HepG2 (cell line): ENCODE data around the gene PSMD5. TPM values are rescaled to one million over a fixed set of nuclear protein-coding genes. Genes with fewer than 3 reads are reported as not detected.

Experiments
- ATAC-seq: fragments of 200-7000 bp; cut with Tn5 transposase; 3 replicates; pipeline ENCODE4 v1.9.1; 2020; ENCODE audit warnings: mild to moderate bottlenecking, moderate library complexity
- BruUV-seq: library from RNA; stranded (reverse); fragments of 400-500 nt; replicated peaks from 2 replicates; lab custom pipeline; 2021; lab: Mats Ljungman, UMichigan
- CTCF ChIA-PET: fragments of 300-600 bp; formaldehyde crosslinking; extraction: SDS; loops from one replicate; lab custom pipeline; 2021; ENCODE audit warnings: low total read pairs, inconsistent platforms, low intra/inter-chr PET ratio; lab: Yijun Ruan, JAX
- POLR2A ChIA-PET: fragments of 350-600 bp; sonication (Branson Sonifier 250); formaldehyde crosslinking; loops from one replicate; lab custom pipeline; 2020; ENCODE audit warnings: antibody characterized with exemption, inconsistent platforms; lab: Yijun Ruan, JAX
- DNase-seq: peaks from one replicate; pipeline ENCODE4 v3.0.0-alpha.2; 2015; ENCODE audit warnings: low spot score
- FAIRE-seq: peaks from 3 replicates; lab custom pipeline; 2011; peaks lifted over from hg19 to GRCh38; lab: Jason Lieb, UNC
- H2AFZ ChIP-seq: one replicate; pipeline ENCODE4 v1.6.1; 2011; ENCODE audit warnings: low read length, inconsistent platforms
- H3K27ac ChIP-seq: fragments of 300-600 bp; 3 replicates; pipeline ENCODE4 v1.8.0; 2011; ENCODE audit warnings: mixed run types, mild to moderate bottlenecking, mixed read lengths, low read length, inconsistent platforms; ENCODE audit not compliant: insufficient read depth; ENCODE audit errors: extremely low read length
- H3K27me3 ChIP-seq, 2 experiments: fragments of 200-600 bp in 1 of 2; 2 replicates in 1 of 2; 3 replicates in 1 of 2; pipeline versions ENCODE4 v1.6.0 to v1.8.0; 2011; ENCODE audit warnings: low read length in 2 of 2, mild to moderate bottlenecking in 2 of 2, moderate library complexity in 2 of 2, inconsistent platforms in 1 of 2; ENCODE audit not compliant: insufficient read depth in 2 of 2, control insufficient read depth in 1 of 2
- H3K36me3 ChIP-seq, 2 experiments: fragments of 200-600 bp in 1 of 2; replicated peaks in 1 of 2; 2 replicates in 1 of 2; 3 replicates in 1 of 2; pipeline versions ENCODE4 v1.5.1 to v1.8.0; 2011; ENCODE audit warnings: low read length in 2 of 2, inconsistent platforms in 1 of 2; ENCODE audit not compliant: insufficient read depth in 2 of 2, control insufficient read depth in 1 of 2
- H3K4me1 ChIP-seq: 2 replicates; pipeline ENCODE4 v1.5.1; 2012; ENCODE audit warnings: low read length, inconsistent platforms; ENCODE audit not compliant: insufficient read depth
- H3K4me2 ChIP-seq: 2 replicates; pipeline ENCODE4 v1.6.0; 2011; ENCODE audit warnings: low read depth, low read length, inconsistent platforms
- H3K4me3 ChIP-seq, 3 experiments: fragments of 200-600 bp in 1 of 3; sonication (generic), shearing (Covaris generic) in 1 of 3; replicated peaks in 1 of 3; 2 replicates each; pipeline ENCODE4 v1.5.1; 2011 to 2016; ENCODE audit warnings: low read length in 3 of 3, inconsistent platforms in 2 of 3, low read depth in 2 of 3, mild to moderate bottlenecking in 2 of 3, control low read depth in 1 of 3, mixed read lengths in 1 of 3; ENCODE audit not compliant: insufficient read depth in 1 of 3
- H3K79me2 ChIP-seq: one replicate; pipeline ENCODE4 v1.6.1; 2011; ENCODE audit warnings: low read length, inconsistent platforms; ENCODE audit not compliant: insufficient read depth
- H3K9ac ChIP-seq: 2 replicates; pipeline ENCODE4 v1.6.0; 2011; ENCODE audit warnings: mild to moderate bottlenecking, low read depth, low read length, inconsistent platforms; ENCODE audit not compliant: insufficient read depth
- H3K9me3 ChIP-seq: 2 replicates; pipeline ENCODE4 v1.5.1; 2012; ENCODE audit warnings: mild to moderate bottlenecking, low read length
- H4K20me1 ChIP-seq: 2 replicates; pipeline ENCODE4 v1.6.0; 2011; ENCODE audit warnings: inconsistent platforms, mild to moderate bottlenecking, low read length, moderate library complexity; ENCODE audit not compliant: insufficient read depth
- JUND ChIP-seq: sonication (generic); formaldehyde crosslinking; IDR thresholded peaks from 2 replicates; pipeline ENCODE4 v1.8.0; 2022; ENCODE audit warnings: mild to moderate bottlenecking, missing genetic modification reagents
- MBD4 ChIP-seq: IDR thresholded peaks from 2 replicates; pipeline ENCODE4 v1.6.1; 2012; ENCODE audit warnings: low read length, inconsistent platforms, borderline replicate concordance
- RELA ChIP-seq: sonication (generic); formaldehyde crosslinking; IDR thresholded peaks from 2 replicates; pipeline ENCODE4 v1.4.0; 2020; ENCODE audit warnings: missing genetic modification reagents
- RXRA ChIP-seq: sonication (generic); formaldehyde crosslinking; IDR thresholded peaks from 2 replicates; pipeline ENCODE4 v1.5.1; 2020; ENCODE audit warnings: missing genetic modification reagents
- SOX5 ChIP-seq: IDR thresholded peaks from 2 replicates; pipeline ENCODE4 v1.6.1; 2016; ENCODE audit warnings: borderline replicate concordance
- SSRP1 ChIP-seq: IDR thresholded peaks from 2 replicates; pipeline ENCODE4 v1.6.1; 2016; ENCODE audit warnings: control low read depth
- ZBTB1 ChIP-seq: sonication (generic); formaldehyde crosslinking; IDR thresholded peaks from 2 replicates; pipeline ENCODE4 v1.4.0; 2020; ENCODE audit warnings: missing genetic modification reagents, borderline replicate concordance
- ZBTB20 ChIP-seq: sonication (generic); formaldehyde crosslinking; IDR thresholded peaks from 2 replicates; pipeline ENCODE4 v1.8.1; 2023; ENCODE audit warnings: missing genetic modification reagents, low read depth, mild to moderate bottlenecking, borderline replicate concordance
- ZNF713 ChIP-seq: sonication (generic); formaldehyde crosslinking; IDR thresholded peaks from 2 replicates; pipeline ENCODE4 v1.4.0; 2020; ENCODE audit warnings: mild to moderate bottlenecking, missing genetic modification reagents
- WGBS: methylation state at CpG from one replicate; pipeline ENCODE4 v1.1.6; 2017; ENCODE audit warnings: low lambda C conversion rate; 5-methylcytosine and 5-hydroxymethylcytosine counted together
- in situ Hi-C: cut with HindIII; loops from 2 replicates; pipeline ENCODE4 v1.10.0; 2017; ENCODE audit warnings: low pct_unique_long_range_greater_than_20kb; ENCODE audit not compliant: extremely low pct_ligation_motif_present
- intact Hi-C: fragments of 100-400 bp; cut with micrococcal nuclease; formaldehyde crosslinking; loops from one replicate; pipeline ENCODE4 v1.10.0; 2022; ENCODE audit not compliant: unreplicated experiment
- polyA plus RNA-seq, 8 experiments: library from polyadenylated mRNA; depleted of rRNA in 3 of 8; stranded (reverse) in 7 of 8; unstranded in 1 of 8; fragments of >200 nt; fragmentation: Illumina TruSeq in 4 of 8; extraction: Trizol in 4 of 8; gene quantifications; 2 replicates each; pipeline versions ENCODE4 v1.2.1 to v1.2.3, GENCODE V29; 2011 to 2016; ENCODE audit warnings: low read depth in 4 of 8, missing spikeins in 1 of 8, mixed read lengths in 1 of 8; ENCODE audit not compliant: insufficient read depth in 1 of 8
- total RNA-seq, 5 experiments: library from RNA; depleted of rRNA; stranded (reverse); fragments of >200 nt; fragmentation: Illumina TruSeq; extraction: Trizol; gene quantifications; 2 replicates each; pipeline ENCODE4 v1.2.3, GENCODE V29; 2016; ENCODE audit warnings: low read depth in 1 of 5
- TF ChIP-seq, protein P1 (sequence below): sonication (generic); formaldehyde crosslinking; IDR thresholded peaks from 2 replicates; pipeline ENCODE4 v1.4.0; 2020; ENCODE audit warnings: mild to moderate bottlenecking, low read depth, missing genetic modification reagents
- TF ChIP-seq, protein P2 (sequence below): sonication (generic); formaldehyde crosslinking; IDR thresholded peaks from 2 replicates; pipeline ENCODE4 v1.8.0; 2022; ENCODE audit warnings: mild to moderate bottlenecking, missing genetic modification reagents, borderline replicate concordance
- TF ChIP-seq, protein P3 (sequence below): sonication (generic); formaldehyde crosslinking; IDR thresholded peaks from 2 replicates; pipeline ENCODE4 v1.4.0; 2020; ENCODE audit warnings: low read depth, missing genetic modification reagents

PSMD5 gene
- total and polyA plus RNA-seq, 2 of the 13 experiments (the other 11 are each of a cell fraction or from before 2014, with no cell fraction given): 12.7 to 18.1 TPM

DNA sequence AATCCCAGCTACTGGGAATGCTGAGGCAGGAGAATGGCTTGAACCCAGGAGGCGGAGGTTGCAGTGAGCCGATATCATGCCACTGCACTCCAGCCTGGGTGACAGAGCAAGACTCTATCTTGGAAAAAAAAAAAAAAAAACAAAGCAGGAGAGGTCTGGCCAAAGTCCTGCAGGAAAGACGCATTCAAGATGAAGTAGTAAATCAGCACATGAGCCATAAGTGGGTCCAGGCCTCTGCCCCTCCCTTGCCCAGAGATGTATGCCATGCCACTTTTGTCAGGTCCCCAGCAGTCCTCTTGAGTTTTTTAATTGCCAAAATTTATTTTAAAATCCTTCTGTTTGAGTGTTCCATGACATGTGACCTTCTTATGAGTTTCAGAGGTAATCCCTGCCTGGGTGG, 42.7 kb upstream of the PSMD5 start:
- CTCF ChIA-PET: no interaction called here
- WGBS: 55% methylated on average over 3 of the region's 3 CpGs
- H3K79me2 ChIP-seq: no peaks in the 10 kb centered on the region

More for the DNA sequence above, 42.7 kb upstream of the PSMD5 start:
- no peak for TF ChIP-seq ZNF713 (CRISPR knock-in tag)
- TF ChIP-seq RELA: no peak
- TF ChIP-seq SSRP1: no peak
- TF ChIP-seq, protein P1, sequence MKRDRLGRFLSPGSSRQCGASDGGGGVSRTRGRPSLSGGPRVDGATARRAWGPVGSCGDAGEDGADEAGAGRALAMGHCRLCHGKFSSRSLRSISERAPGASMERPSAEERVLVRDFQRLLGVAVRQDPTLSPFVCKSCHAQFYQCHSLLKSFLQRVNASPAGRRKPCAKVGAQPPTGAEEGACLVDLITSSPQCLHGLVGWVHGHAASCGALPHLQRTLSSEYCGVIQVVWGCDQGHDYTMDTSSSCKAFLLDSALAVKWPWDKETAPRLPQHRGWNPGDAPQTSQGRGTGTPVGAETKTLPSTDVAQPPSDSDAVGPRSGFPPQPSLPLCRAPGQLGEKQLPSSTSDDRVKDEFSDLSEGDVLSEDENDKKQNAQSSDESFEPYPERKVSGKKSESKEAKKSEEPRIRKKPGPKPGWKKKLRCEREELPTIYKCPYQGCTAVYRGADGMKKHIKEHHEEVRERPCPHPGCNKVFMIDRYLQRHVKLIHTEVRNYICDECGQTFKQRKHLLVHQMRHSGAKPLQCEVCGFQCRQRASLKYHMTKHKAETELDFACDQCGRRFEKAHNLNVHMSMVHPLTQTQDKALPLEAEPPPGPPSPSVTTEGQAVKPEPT (CRISPR knock-in tag): no peak
- TF ChIP-seq SOX5 (CRISPR knock-in tag): no peak
- TF ChIP-seq MBD4: no peak
- TF ChIP-seq JUND: no peak
- TF ChIP-seq RXRA (CRISPR knock-in tag): no peak
- no peak for TF ChIP-seq ZBTB20 (CRISPR knock-in tag)
- no peak for TF ChIP-seq ZBTB1 (CRISPR knock-in tag)
- TF ChIP-seq, protein P2, sequence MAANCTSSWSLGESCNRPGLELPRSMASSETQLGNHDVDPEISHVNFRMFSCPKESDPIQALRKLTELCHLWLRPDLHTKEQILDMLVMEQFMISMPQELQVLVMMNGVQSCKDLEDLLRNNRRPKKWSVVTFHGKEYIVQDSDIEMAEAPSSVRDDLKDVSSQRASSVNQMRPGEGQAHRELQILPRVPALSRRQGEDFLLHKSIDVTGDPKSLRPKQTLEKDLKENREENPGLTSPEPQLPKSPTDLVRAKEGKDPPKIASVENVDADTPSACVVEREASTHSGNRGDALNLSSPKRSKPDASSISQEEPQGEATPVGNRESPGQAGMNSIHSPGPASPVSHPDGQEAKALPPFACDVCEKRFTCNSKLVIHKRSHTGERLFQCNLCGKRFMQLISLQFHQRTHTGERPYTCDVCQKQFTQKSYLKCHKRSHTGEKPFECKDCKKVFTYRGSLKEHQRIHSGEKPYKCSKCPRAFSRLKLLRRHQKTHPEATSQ (CRISPR knock-in tag): no peak
- TF ChIP-seq, protein P3, sequence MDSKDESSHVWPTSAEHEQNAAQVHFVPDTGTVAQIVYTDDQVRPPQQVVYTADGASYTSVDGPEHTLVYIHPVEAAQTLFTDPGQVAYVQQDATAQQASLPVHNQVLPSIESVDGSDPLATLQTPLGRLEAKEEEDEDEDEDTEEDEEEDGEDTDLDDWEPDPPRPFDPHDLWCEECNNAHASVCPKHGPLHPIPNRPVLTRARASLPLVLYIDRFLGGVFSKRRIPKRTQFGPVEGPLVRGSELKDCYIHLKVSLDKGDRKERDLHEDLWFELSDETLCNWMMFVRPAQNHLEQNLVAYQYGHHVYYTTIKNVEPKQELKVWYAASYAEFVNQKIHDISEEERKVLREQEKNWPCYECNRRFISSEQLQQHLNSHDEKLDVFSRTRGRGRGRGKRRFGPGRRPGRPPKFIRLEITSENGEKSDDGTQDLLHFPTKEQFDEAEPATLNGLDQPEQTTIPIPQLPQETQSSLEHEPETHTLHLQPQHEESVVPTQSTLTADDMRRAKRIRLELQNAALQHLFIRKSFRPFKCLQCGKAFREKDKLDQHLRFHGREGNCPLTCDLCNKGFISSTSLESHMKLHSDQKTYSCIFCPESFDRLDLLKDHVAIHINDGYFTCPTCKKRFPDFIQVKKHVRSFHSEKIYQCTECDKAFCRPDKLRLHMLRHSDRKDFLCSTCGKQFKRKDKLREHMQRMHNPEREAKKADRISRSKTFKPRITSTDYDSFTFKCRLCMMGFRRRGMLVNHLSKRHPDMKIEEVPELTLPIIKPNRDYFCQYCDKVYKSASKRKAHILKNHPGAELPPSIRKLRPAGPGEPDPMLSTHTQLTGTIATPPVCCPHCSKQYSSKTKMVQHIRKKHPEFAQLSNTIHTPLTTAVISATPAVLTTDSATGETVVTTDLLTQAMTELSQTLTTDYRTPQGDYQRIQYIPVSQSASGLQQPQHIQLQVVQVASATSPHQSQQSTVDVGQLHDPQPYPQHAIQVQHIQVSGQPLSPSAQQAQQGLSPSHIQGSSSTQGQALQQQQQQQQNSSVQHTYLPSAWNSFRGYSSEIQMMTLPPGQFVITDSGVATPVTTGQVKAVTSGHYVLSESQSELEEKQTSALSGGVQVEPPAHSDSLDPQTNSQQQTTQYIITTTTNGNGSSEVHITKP (CRISPR knock-in tag): no peak
- POLR2A ChIA-PET: interaction anchor here (0.5 kb wide), 1 partner anchor 10 kb away, joined by 3 read pairs; no protein-coding TSS in a partner anchor
- FAIRE-seq (no peak), DNase-seq (no peak), ATAC-seq (no peak)
- Histone ChIP-seq H4K20me1 (no peaks in the 10 kb centered on the region), H3K36me3 (no peaks in the 10 kb centered on the region), H3K27me3 (no peaks in the 10 kb centered on the region), H3K27ac (no peak overlapping the region), H3K4me1 (peaks cover 24% of the 10 kb centered on the region), H2AFZ (no peak overlapping the region), H3K9me3 (no peaks in the 10 kb centered on the region), H3K9ac (no peak overlapping the region), H3K4me2 (no peak overlapping the region), H3K4me3 (no peak overlapping the region)
- in situ Hi-C loops: no loop called here
- intact Hi-C loops: no loop called here
- BruUV-seq: no TSS peak
